GM04503 (cell line): ENCODE measurements around the gene TMEM117.
"Not testable (repeated sequence)": the region's sequence is repeated elsewhere in the genome, so short reads cannot be mapped to it uniquely, and the experiment has no call there.

Source experiments
- DNase-seq: peaks from one replicate; pipeline ENCODE4 v3.0.0-alpha.2; 2012; ENCODE audit warnings: low read depth

Gene TMEM117

GRCh38 chr12:44224399-44225148, 388.7 kb downstream of the TMEM117 start:
- no peak for DNase-seq

GRCh38 chr12:44225149-44225510, 389.2 kb downstream of the TMEM117 start:
- DNase-seq, result no peak

- peak; percentile 3 for DNase-seq
Measured at GRCh38 chr12:44227616-44228015, 391.7 kb downstream of the TMEM117 start.

- DNase-seq, result no peak
Measured at GRCh38 chr12:44229846-44230245, 394.0 kb downstream of the TMEM117 start.

GRCh38 chr12:44235674-44236073, 399.8 kb downstream of the TMEM117 start:
- no peak for DNase-seq

- no peak for DNase-seq
Measured at GRCh38 chr12:44240186-44240585, 404.3 kb downstream of the TMEM117 start.

GRCh38 chr12:44245932-44246331, 410.1 kb downstream of the TMEM117 start:
- no peak for DNase-seq

- DNase-seq, result no peak
Measured at GRCh38 chr12:44246482-44247105, 410.7 kb downstream of the TMEM117 start.

- DNase-seq, result no peak
Measured at GRCh38 chr12:44247588-44247987, 411.7 kb downstream of the TMEM117 start.

GRCh38 chr12:44248436-44248835, 412.6 kb downstream of the TMEM117 start:
- DNase-seq, result no peak

GRCh38 chr12:44250440-44250839, 414.6 kb downstream of the TMEM117 start:
- DNase-seq, result not testable (repeated sequence)

- no peak for DNase-seq
Measured at GRCh38 chr12:44253338-44253856, 417.5 kb downstream of the TMEM117 start.

GRCh38 chr12:44258246-44258645, 422.4 kb downstream of the TMEM117 start:
- no peak for DNase-seq

GRCh38 chr12:44259890-44260289, 424.0 kb downstream of the TMEM117 start:
- DNase-seq, result no peak

- no peak for DNase-seq
Measured at GRCh38 chr12:44260581-44260980, 424.7 kb downstream of the TMEM117 start.

GRCh38 chr12:44285321-44285960, 449.6 kb downstream of the TMEM117 start:
- DNase-seq, result no peak

- no peak for DNase-seq
Measured at GRCh38 chr12:44286336-44286735, 450.5 kb downstream of the TMEM117 start.

GRCh38 chr12:44286821-44287505, 451.1 kb downstream of the TMEM117 start:
- no peak for DNase-seq

GRCh38 chr12:44287545-44287944, 451.7 kb downstream of the TMEM117 start:
- DNase-seq, result no peak

- DNase-seq, result no peak
Measured at GRCh38 chr12:44294649-44295048, 458.8 kb downstream of the TMEM117 start.

GRCh38 chr12:44295958-44296623, 460.2 kb downstream of the TMEM117 start:
- no peak for DNase-seq

- no peak for DNase-seq
Measured at GRCh38 chr12:44296624-44297197, 460.8 kb downstream of the TMEM117 start.
